Stimulated activated CD8-positive, alpha-beta memory T cell treated with anti-CD3 and anti-CD28 coated beads, Interleukin-7, amount 100 ng/mL, for 48 hours (primary cell): ENCODE results near the gene DMGDH.

Experiments used
- DNase-seq, 2 donors: peaks; one replicate each; pipeline ENCODE4 v3.0.0-alpha.2; 2020; ENCODE audit warnings: low read depth in 1 of 2; ENCODE audit errors: extremely low read depth in 1 of 2

Gene DMGDH

DNA sequence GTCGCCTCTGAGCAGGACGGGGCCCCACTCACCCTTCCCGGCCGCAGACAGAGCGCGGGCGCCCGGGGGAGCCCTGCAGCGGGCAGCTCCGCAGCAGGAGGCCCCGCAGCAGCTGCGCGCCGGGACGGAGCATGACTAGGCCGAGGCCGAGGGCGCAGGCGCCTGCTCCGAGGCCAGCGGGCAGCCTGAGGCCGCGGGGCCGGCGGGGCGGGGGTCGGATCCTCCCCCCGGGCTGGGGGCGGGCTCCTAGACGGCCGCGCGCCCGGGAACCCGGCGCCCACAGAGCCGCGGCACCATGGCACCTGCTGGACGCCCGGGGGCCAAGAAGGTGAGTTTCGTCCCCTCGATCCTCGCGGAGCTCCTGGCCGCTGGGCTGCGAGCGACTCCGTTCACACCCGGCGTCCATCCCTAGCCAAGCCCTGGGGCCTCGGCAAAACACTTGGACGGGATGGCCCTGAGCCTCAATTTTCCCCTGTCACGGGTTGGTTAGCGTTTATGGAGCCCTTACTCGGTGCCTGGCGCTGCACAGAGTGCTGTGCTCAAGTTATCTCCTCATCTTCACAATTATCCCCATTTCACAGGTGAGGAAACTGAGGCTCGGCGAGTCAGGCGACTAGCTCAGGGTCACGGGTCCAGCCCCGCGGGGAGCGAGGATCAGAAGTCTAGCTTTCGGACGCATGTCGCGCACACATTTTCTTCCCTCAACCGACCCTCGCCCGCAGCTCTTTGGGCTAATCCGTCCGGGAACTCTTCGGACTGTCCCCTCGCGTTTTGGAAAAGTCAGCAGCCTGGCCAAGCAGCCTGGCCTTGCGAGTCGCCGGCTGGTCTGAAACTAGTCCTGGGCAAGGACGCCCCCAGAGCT, at the start of gene DMGDH, which contains the start of gene BHMT2:
DMGDH (minus strand) TSS at position 187 of the 862 bp plus-strand sequence; CDS start at position 133, 54 bp downstream.
BHMT2 (plus strand) TSS at position 280 of the 862 bp plus-strand sequence; CDS start at position 296, 16 bp downstream.
- no peak for DNase-seq

GRCh38 chr5:79112703-79113058, 43.2 kb upstream of the DMGDH start:
- no peak for DNase-seq

- DNase-seq = no peak
Observed at GRCh38 chr5:79111960-79112702, 42.7 kb upstream of the DMGDH start.

DNA sequence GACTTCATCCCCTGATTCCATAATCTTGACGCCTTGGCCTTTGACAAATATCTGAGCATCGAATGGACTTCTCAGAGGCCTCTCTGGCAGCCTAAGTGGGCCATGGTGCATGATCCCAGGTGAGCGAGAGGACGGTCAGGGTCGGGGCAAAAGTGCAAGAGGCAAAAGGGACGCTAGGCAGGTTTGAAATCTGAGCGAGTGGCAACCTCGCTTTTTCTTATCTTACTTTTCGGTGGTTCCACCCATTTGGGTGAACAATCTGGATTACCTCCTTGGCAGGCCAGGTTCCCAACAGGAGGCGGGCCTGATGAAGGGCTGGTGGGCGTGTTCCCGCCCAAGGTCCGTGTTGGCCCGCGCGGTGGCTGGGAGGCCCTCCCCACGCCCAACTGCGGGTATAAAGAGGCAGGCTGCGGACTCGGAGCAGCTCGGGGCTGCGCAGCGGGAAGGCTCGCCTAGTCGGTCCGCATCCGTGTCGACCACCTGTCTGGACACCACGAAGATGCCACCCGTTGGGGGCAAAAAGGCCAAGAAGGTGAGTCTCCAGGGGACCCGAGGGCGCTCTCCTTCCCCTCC, 42.0 kb upstream of the DMGDH start, which contains the start of gene BHMT:
BHMT (plus strand) TSS at position 423 of the 573 bp plus-strand sequence; CDS start at position 500, 77 bp downstream.
- no peak for DNase-seq

GRCh38 chr5:79109527-79110492, 40.3 kb upstream of the DMGDH start:
- DNase-seq = peak in 1 of 2 donors; percentile 3

DNA sequence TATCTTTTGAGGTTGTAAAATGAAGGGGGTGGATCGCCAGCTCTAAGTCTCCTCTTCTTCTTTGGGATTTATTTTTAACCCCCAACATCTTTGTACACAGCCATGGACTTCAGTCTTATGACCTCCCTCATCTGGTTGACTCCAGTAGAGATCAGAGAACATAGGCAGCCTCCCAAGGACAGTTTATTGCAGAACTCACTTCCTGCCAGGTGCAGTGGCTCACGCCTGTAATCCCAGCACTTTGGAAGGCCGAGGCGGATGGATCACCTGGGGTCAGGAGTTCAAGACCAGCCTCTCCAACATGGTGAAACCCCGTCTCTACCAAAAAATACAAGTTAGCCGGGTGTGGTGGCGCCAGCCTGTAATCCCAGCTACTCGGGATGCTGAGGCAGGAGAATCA, 39.3 kb upstream of the DMGDH start:
- DNase-seq = no peak

DNA sequence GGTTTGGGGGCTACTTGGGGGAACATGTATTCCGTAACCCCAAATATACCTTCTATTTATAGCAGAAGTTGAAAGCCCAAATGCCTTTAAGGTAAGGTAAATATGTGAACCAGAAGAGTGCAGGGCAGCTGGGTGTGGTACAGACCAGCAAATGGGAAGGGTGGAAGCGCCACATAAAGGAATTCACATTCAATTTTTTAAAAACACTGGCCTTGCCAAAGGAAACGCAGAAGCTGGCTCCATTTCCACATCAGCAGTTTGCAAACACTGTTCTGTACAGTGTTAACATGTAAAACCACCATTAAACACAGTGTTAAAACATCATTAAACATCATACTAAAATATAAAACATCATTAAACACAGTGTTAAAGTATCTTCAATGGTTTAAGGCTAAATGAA, 38.6 kb upstream of the DMGDH start:
- no peak for DNase-seq

- no peak for DNase-seq
Observed at GRCh38 chr5:79107020-79107796, 37.7 kb upstream of the DMGDH start.

- DNase-seq = no peak
Observed at GRCh38 chr5:79105868-79106267, 36.4 kb upstream of the DMGDH start.

DNA sequence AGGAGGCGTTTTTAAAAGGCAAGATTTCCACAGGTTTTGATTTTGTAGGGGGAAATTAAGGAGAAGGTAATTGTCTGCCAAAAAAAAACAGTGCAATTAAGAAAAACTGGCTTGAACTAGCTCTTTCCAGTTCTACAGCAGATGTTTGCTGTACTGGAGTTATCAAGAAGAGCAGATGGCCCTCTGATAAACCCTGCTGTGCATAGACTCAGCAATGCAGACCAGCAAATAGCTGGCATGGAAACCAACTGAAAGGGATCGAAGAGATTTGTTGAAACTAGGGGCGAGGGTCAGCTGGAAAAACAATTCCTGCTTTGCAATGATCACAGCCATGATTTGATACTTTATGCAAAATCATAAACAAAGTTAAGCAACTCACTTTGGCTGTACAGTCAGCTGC, 24.3 kb upstream of the DMGDH start:
- no peak for DNase-seq

DNA sequence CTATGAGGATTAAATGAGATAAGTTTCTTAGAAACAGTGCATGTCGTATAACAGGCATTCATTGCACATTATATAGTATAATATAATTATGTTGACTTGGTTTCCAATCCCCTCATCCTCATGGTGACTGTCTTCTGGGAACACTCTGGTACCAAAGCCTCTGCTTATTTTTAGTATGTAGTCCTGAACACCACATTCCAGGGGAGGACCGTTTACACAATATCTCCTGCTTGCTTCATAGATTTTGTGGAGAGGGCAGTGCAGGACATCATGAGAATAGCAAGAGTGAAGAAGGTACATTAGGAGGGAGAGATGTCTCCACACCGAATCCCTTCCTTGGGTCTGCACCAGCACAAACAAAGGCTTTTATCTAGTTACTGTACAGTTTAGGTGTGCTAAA, 21.6 kb upstream of the DMGDH start:
- no peak for DNase-seq

DNA sequence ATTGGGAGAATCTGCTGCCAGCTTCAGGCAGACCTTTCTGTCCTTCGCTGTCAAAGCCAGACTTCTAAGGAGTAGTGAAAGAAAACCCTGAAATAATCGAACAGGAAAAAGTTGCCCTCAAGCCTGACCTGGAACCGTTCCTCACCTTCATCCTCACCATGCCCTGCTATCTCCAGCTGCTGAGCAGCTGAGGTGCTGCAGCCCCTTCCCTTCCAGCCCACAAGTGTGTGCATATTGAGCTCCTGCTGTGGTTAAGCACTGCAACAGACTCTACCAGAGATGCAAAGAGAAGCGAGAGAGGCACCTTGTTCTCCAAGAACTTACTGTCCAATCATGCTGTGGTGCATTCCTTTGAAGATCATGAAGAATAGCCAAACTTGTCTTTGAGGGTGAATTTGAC, 19.0 kb upstream of the DMGDH start:
- DNase-seq = no peak

- DNase-seq = no peak
Observed at GRCh38 chr5:79086116-79086515, 16.6 kb upstream of the DMGDH start.

DNA sequence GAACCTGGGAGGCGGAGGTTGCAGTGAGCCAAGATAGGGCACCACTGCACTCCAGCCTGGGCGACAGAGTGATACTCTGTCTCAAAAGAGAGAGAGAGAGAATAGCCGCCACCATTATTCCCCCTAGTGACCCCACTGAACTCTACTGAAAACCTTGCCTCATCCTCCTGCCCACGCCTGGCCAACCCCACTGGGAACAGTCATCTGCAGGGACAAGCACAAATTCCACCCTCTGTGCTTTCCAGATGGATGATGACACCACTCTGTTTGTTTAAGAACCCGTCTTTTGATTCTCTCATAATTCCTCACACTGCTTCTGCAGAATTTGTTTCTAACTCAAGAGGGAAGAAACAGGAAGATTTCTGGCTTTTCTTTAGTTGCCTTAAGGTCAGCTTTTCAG, 12.3 kb upstream of the DMGDH start:
- no peak for DNase-seq

- no peak for DNase-seq
Observed at GRCh38 chr5:79080804-79081203, 11.3 kb upstream of the DMGDH start.

DNA sequence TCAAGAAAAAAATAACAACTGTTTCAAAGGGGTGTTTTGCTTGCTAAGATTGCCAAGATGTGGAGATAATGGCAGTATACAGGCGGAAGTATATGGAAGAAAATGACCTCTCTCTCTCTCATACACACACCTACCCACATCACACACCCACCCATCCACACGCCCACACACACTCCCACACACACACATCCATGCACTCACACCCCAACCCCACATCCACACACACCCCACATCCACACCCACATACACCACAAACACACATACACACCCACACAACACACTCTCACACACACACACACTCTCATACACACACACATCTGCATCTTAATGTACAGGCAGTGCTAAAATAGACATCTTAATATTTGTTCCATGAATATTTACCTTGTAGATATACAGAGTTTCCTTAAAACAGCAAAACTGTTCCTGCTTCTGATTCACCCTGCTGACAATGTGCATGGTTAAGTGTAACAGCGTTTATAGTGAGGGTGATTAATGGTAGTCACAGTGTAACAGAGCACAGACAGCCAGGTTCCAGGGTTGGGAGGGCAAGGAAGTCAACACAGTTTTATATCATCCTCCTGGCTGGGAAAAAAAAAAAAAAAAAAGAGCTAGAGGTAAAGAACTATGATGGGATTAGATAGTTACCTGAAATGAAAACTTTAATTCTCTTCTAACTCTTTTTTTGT, 8.3 kb upstream of the DMGDH start:
- DNase-seq = no peak

DNA sequence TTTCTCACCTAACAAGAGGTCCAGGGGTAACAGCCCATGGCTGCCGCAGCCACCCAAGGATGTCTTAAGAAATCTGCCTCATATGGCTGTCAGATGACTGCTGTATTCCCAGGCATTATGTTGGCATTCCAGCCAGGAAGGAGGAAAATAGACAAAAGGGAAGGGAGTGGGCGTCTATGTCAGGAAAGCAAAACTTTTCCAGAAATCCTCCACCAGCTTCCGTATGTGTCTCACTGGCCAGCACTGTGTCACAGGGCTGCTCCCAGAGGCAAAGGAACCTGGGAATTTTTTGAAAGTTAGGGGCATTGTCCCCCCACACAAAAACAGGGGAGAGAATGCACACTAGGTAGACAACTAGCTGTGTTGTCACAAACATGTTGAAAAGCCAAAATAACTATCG, 7.3 kb upstream of the DMGDH start:
- DNase-seq = no peak

DNA sequence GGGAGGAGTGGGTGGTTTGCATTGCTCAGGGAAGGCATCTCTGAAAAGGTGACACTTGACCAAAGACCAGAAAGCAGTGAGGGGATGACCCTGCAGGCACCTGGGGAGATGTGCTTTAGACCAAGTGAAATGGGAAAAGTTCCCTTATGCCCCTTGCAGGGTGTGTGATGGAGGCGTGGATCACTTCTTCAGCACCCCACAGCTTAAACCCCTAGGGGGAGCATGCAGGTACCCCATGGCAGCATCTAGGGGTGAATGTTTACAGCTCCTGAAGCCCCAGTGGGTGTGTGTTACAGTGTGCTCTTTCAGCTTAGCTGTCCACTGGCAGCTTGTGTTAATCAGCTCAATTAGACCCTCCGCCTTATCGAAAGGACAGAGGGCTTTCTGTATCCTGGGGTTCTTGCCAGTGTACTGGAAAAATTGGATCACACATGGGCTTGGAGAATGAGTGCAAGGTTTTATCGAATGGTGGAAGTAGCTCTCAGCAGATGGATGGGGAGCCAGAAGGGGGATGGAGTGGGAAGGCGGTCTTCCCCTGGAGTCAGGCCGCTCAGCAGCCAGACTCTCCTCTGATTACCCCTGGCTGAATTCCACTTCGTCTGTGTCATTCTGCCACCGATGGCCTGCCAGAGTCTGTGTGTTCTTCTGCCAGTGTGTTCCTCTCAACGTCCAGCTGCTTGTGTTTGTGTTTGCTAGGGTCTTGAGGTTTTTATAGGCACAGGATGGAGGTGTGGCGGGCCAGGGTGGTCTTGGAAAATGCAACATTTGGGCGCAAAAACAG, 6.4 kb upstream of the DMGDH start:
- no peak for DNase-seq
